Activated T-helper 17 cell treated with anti-CD3 and anti-CD28 coated beads, Interleukin-2, amount 50 U/mL, for 72 hours (primary cell): ENCODE measurements around the gene MYLK4. TPM values are rescaled to one million over a fixed set of nuclear protein-coding genes. Genes with fewer than 3 reads are reported as not detected.

ENCODE experiments used
- ATAC-seq: fragments of 150-1000 bp; cut with Tn5 transposase; replicated peaks from 2 replicates; pipeline ENCODE4 v1.10.0; 2021; ENCODE audit warnings: mild to moderate bottlenecking, moderate library complexity
- H3K27ac Mint-ChIP-seq: one replicate; pipeline ENCODE4 v1.8.0; 2022; ENCODE audit warnings: mixed read lengths
- H3K27me3 Mint-ChIP-seq: one replicate; pipeline ENCODE4 v1.8.0; 2022; ENCODE audit warnings: mixed read lengths
- H3K36me3 Mint-ChIP-seq: one replicate; pipeline ENCODE4 v1.8.0; 2022; ENCODE audit warnings: low read depth, mild to moderate bottlenecking, mixed read lengths
- H3K4me1 Mint-ChIP-seq: one replicate; pipeline ENCODE4 v1.8.0; 2022; ENCODE audit warnings: mixed read lengths
- H3K4me3 Mint-ChIP-seq: one replicate; pipeline ENCODE4 v1.8.0; 2022; ENCODE audit warnings: mild to moderate bottlenecking, mixed read lengths
- H3K9me3 Mint-ChIP-seq: one replicate; pipeline ENCODE4 v1.8.0; 2022; ENCODE audit warnings: mixed read lengths
- total RNA-seq, 2 donors: library from RNA; stranded (reverse); gene quantifications; one replicate each; pipeline ENCODE4 v1.2.3, GENCODE V29; 2022

The MYLK4 gene
- total RNA-seq, 2 donors from 2014 or later = 0.21 to 0.28 TPM

GRCh38 chr6:2643935-2644539 is 106.7 kb downstream of the MYLK4 start:
- H3K4me3 Mint-ChIP-seq = no peak overlapping the region
- H3K4me1 Mint-ChIP-seq = no peaks in the 10 kb centered on the region
- no peaks in the 10 kb centered on the region for H3K9me3 Mint-ChIP-seq
- no peak for ATAC-seq
- H3K27me3 Mint-ChIP-seq = peaks cover 59% of the 10 kb centered on the region
- no peak overlapping the region for H3K27ac Mint-ChIP-seq
- H3K36me3 Mint-ChIP-seq = no peaks in the 10 kb centered on the region

GRCh38 chr6:2643130-2643529 is 107.6 kb downstream of the MYLK4 start:
- peaks cover 62% of the 10 kb centered on the region for H3K27me3 Mint-ChIP-seq
- H3K4me3 Mint-ChIP-seq = no peak overlapping the region

GRCh38 chr6:2641044-2641725 is 109.5 kb downstream of the MYLK4 start:
- Mint-ChIP-seq H3K27me3 (peaks cover 54% of the 10 kb centered on the region), H3K36me3 (no peaks in the 10 kb centered on the region), H3K27ac (no peak overlapping the region), H3K9me3 (no peaks in the 10 kb centered on the region), H3K4me1 (no peaks in the 10 kb centered on the region), H3K4me3 (no peak overlapping the region)
- ATAC-seq = no peak

More at GRCh38 chr6:2643130-2643529, 107.6 kb downstream of the MYLK4 start:
- Mint-ChIP-seq H3K36me3 (no peaks in the 10 kb centered on the region), H3K9me3 (no peaks in the 10 kb centered on the region), H3K4me1 (no peaks in the 10 kb centered on the region), H3K27ac (no peak overlapping the region)
- no peak for ATAC-seq

GRCh38 chr6:2640551-2640950 is 110.2 kb downstream of the MYLK4 start:
- H3K4me1 Mint-ChIP-seq = no peaks in the 10 kb centered on the region
- no peaks in the 10 kb centered on the region for H3K9me3 Mint-ChIP-seq
- no peaks in the 10 kb centered on the region for H3K36me3 Mint-ChIP-seq
- no peak overlapping the region for H3K4me3 Mint-ChIP-seq
- H3K27me3 Mint-ChIP-seq = peaks cover 56% of the 10 kb centered on the region
- ATAC-seq = no peak
- H3K27ac Mint-ChIP-seq = no peak overlapping the region

GRCh38 chr6:2639896-2640295 is 110.8 kb downstream of the MYLK4 start:
- Mint-ChIP-seq H3K36me3 (no peaks in the 10 kb centered on the region), H3K4me3 (no peak overlapping the region), H3K27ac (no peak overlapping the region), H3K9me3 (no peaks in the 10 kb centered on the region), H3K27me3 (peaks cover 56% of the 10 kb centered on the region), H3K4me1 (no peaks in the 10 kb centered on the region)
- no peak for ATAC-seq

- Mint-ChIP-seq H3K36me3 (no peaks in the 10 kb centered on the region), H3K27me3 (peaks cover 50% of the 10 kb centered on the region), H3K9me3 (no peaks in the 10 kb centered on the region), H3K4me1 (no peaks in the 10 kb centered on the region), H3K27ac (no peak overlapping the region), H3K4me3 (no peak overlapping the region)
- ATAC-seq = no peak
These were observed 111.6 kb downstream of the MYLK4 start for GRCh38 chr6:2639167-2639566.

- Mint-ChIP-seq H3K27me3 (peaks cover 35% of the 10 kb centered on the region), H3K9me3 (no peaks in the 10 kb centered on the region), H3K36me3 (no peaks in the 10 kb centered on the region), H3K27ac (no peak overlapping the region), H3K4me1 (no peaks in the 10 kb centered on the region), H3K4me3 (no peak overlapping the region)
- ATAC-seq = no peak
These were observed 114.0 kb downstream of the MYLK4 start for GRCh38 chr6:2636672-2637071.

- Mint-ChIP-seq H3K36me3 (no peaks in the 10 kb centered on the region), H3K4me1 (no peaks in the 10 kb centered on the region), H3K27ac (no peak overlapping the region), H3K27me3 (peaks cover 27% of the 10 kb centered on the region), H3K9me3 (no peaks in the 10 kb centered on the region), H3K4me3 (no peak overlapping the region)
- no peak for ATAC-seq
These were observed 114.8 kb downstream of the MYLK4 start for GRCh38 chr6:2635911-2636310.

GRCh38 chr6:2634139-2634964 is 116.4 kb downstream of the MYLK4 start:
- H3K4me3 Mint-ChIP-seq = peak overlapping the region; percentile 68
- H3K36me3 Mint-ChIP-seq = no peaks in the 10 kb centered on the region
- ATAC-seq = peak; percentile 96

GRCh38 chr6:2633736-2634135 is 117.0 kb downstream of the MYLK4 start:
- Mint-ChIP-seq H3K36me3 (no peaks in the 10 kb centered on the region), H3K4me3 (peak overlapping the region; percentile 68), H3K27me3 (peaks cover 16% of the 10 kb centered on the region), H3K27ac (no peak overlapping the region), H3K9me3 (no peaks in the 10 kb centered on the region), H3K4me1 (no peaks in the 10 kb centered on the region)
- no peak for ATAC-seq

More at GRCh38 chr6:2634139-2634964, 116.4 kb downstream of the MYLK4 start:
- peaks cover 20% of the 10 kb centered on the region for H3K27me3 Mint-ChIP-seq
- no peaks in the 10 kb centered on the region for H3K4me1 Mint-ChIP-seq
- H3K9me3 Mint-ChIP-seq = no peaks in the 10 kb centered on the region
- no peak overlapping the region for H3K27ac Mint-ChIP-seq

- Mint-ChIP-seq H3K4me1 (no peaks in the 10 kb centered on the region), H3K36me3 (no peaks in the 10 kb centered on the region), H3K9me3 (no peaks in the 10 kb centered on the region), H3K27ac (no peak overlapping the region), H3K27me3 (peaks cover 9% of the 10 kb centered on the region), H3K4me3 (no peak overlapping the region)
- ATAC-seq = no peak
These were observed 117.6 kb downstream of the MYLK4 start for GRCh38 chr6:2632976-2633584.

- Mint-ChIP-seq H3K36me3 (no peaks in the 10 kb centered on the region), H3K27me3 (peaks cover 12% of the 10 kb centered on the region), H3K4me3 (no peak overlapping the region), H3K27ac (no peak overlapping the region), H3K9me3 (no peaks in the 10 kb centered on the region), H3K4me1 (no peaks in the 10 kb centered on the region)
- no peak for ATAC-seq
These were observed 118.4 kb downstream of the MYLK4 start for GRCh38 chr6:2632368-2632767.

GRCh38 chr6:2630891-2631571 is 119.7 kb downstream of the MYLK4 start:
- Mint-ChIP-seq H3K36me3 (no peaks in the 10 kb centered on the region), H3K4me3 (no peak overlapping the region), H3K9me3 (no peaks in the 10 kb centered on the region), H3K27me3 (peaks cover 7% of the 10 kb centered on the region), H3K4me1 (no peaks in the 10 kb centered on the region), H3K27ac (no peak overlapping the region)
- no peak for ATAC-seq

- peak; percentile 30 for ATAC-seq
- Mint-ChIP-seq H3K27ac (no peak overlapping the region), H3K4me3 (no peak overlapping the region), H3K27me3 (peaks cover 4% of the 10 kb centered on the region), H3K9me3 (no peaks in the 10 kb centered on the region), H3K4me1 (no peaks in the 10 kb centered on the region), H3K36me3 (no peaks in the 10 kb centered on the region)
These were observed 120.4 kb downstream of the MYLK4 start for GRCh38 chr6:2630359-2630758.
